ENCODE data around the gene SLC25A11. TPM values are rescaled to one million over a fixed set of nuclear protein-coding genes. Genes with fewer than 3 reads are reported as not detected.

SLC25A11 gene
- total and polyA plus RNA-seq, 2 experiments from 2014 or later: 59.5 to 78.7 TPM

GRCh38 chr17:4903051-4903818 is 36.6 kb downstream of the SLC25A11 start, which contains the start of gene CHRNE:
Gene CHRNE, minus strand, starts transcription at chr17:4903098. Its CDS starts 35 bp downstream, at chr17:4903063.
- 44% methylated on average over 9 of the region's 10 CpGs for WGBS (ENCODE audit: low lambda C conversion rate, missing lambda C conversion rate)
- H3K4me2 ChIP-seq: no peak within 1 kb of the TSS
- H3K79me2 ChIP-seq: no peaks in the 10 kb centered on the region
- no peaks in the 10 kb centered on the region for H3K27me3 ChIP-seq
- peaks cover 7% of the 10 kb centered on the region for H3K4me1 ChIP-seq (ENCODE audit: insufficient read depth)
- H3K9me2 ChIP-seq (replicated peaks; ENCODE audit: insufficient read depth): no peaks in the 10 kb centered on the region
- no peaks in the 10 kb centered on the region for H3K36me3 ChIP-seq (replicated peaks; ENCODE audit: insufficient read depth, low read depth)
- no peaks in the 10 kb centered on the region for H4K20me1 ChIP-seq (ENCODE audit: insufficient read depth, poor library complexity, severe bottlenecking)
- DNase-seq (ENCODE audit: low spot score): peak; percentile 92
- H3K9me3 ChIP-seq (ENCODE audit: low read depth): no peaks in the 10 kb centered on the region
- no peak within 1 kb of the TSS for H2AFZ ChIP-seq
- TF ChIP-seq, protein P1, sequence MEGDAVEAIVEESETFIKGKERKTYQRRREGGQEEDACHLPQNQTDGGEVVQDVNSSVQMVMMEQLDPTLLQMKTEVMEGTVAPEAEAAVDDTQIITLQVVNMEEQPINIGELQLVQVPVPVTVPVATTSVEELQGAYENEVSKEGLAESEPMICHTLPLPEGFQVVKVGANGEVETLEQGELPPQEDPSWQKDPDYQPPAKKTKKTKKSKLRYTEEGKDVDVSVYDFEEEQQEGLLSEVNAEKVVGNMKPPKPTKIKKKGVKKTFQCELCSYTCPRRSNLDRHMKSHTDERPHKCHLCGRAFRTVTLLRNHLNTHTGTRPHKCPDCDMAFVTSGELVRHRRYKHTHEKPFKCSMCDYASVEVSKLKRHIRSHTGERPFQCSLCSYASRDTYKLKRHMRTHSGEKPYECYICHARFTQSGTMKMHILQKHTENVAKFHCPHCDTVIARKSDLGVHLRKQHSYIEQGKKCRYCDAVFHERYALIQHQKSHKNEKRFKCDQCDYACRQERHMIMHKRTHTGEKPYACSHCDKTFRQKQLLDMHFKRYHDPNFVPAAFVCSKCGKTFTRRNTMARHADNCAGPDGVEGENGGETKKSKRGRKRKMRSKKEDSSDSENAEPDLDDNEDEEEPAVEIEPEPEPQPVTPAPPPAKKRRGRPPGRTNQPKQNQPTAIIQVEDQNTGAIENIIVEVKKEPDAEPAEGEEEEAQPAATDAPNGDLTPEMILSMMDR (IDR thresholded peaks at IDR 0.05; ENCODE audit: poor library complexity): peak; percentile 70
- no peak for TF ChIP-seq EZH2phosphoT487 (IDR thresholded peaks at IDR 0.05; ENCODE audit: low read depth, severe bottlenecking, unreplicated experiment)
- H3K27ac ChIP-seq: no peak within 1 kb of the TSS
- H3K4me3 ChIP-seq: no peak within 1 kb of the TSS

- no peaks in the 10 kb centered on the region for H3K9me3 ChIP-seq (ENCODE audit: low read depth)
- TF ChIP-seq EZH2phosphoT487 (IDR thresholded peaks at IDR 0.05; ENCODE audit: low read depth, severe bottlenecking, unreplicated experiment): no peak
- TF ChIP-seq, protein P1 (IDR thresholded peaks at IDR 0.05; ENCODE audit: poor library complexity): no peak
- TF ChIP-seq EZH2 (IDR thresholded peaks at IDR 0.05; ENCODE audit: borderline replicate concordance): no peak
- no peak overlapping the region for H3K4me2 ChIP-seq
- H4K20me1 ChIP-seq (ENCODE audit: insufficient read depth, poor library complexity, severe bottlenecking): no peaks in the 10 kb centered on the region
- DNase-seq (ENCODE audit: low spot score): no peak
- H3K27ac ChIP-seq: no peak overlapping the region
- no peaks in the 10 kb centered on the region for H3K36me3 ChIP-seq (replicated peaks; ENCODE audit: insufficient read depth, low read depth)
- H3K4me1 ChIP-seq (ENCODE audit: insufficient read depth): peaks cover 7% of the 10 kb centered on the region
- no peak overlapping the region for H2AFZ ChIP-seq
- no peaks in the 10 kb centered on the region for H3K27me3 ChIP-seq
- no peak overlapping the region for H3K4me3 ChIP-seq
- H3K9me2 ChIP-seq (replicated peaks; ENCODE audit: insufficient read depth): no peaks in the 10 kb centered on the region
- H3K79me2 ChIP-seq: no peaks in the 10 kb centered on the region
- 86% methylated on average over 8 of the region's 8 CpGs for WGBS (ENCODE audit: low lambda C conversion rate, missing lambda C conversion rate)
Observed at GRCh38 chr17:4902540-4902939, 37.3 kb downstream of the SLC25A11 start.

- no peak overlapping the region for H2AFZ ChIP-seq
- H3K27me3 ChIP-seq: no peaks in the 10 kb centered on the region
- no peaks in the 10 kb centered on the region for H3K9me2 ChIP-seq (replicated peaks; ENCODE audit: insufficient read depth)
- WGBS (ENCODE audit: low lambda C conversion rate, missing lambda C conversion rate): 98% methylated on average over 28 of the region's 48 CpGs
- DNase-seq (ENCODE audit: low spot score): no peak
- no peak overlapping the region for H3K27ac ChIP-seq
- H4K20me1 ChIP-seq (ENCODE audit: insufficient read depth, poor library complexity, severe bottlenecking): no peaks in the 10 kb centered on the region
- no peaks in the 10 kb centered on the region for H3K79me2 ChIP-seq
- H3K36me3 ChIP-seq (replicated peaks; ENCODE audit: insufficient read depth, low read depth): no peaks in the 10 kb centered on the region
- H3K4me3 ChIP-seq: no peak overlapping the region
- no peaks in the 10 kb centered on the region for H3K9me3 ChIP-seq (ENCODE audit: low read depth)
- no peak overlapping the region for H3K4me2 ChIP-seq
- peaks cover 7% of the 10 kb centered on the region for H3K4me1 ChIP-seq (ENCODE audit: insufficient read depth)
- TF ChIP-seq, protein P1 (IDR thresholded peaks at IDR 0.05; ENCODE audit: poor library complexity): no peak
- TF ChIP-seq EZH2 (IDR thresholded peaks at IDR 0.05; ENCODE audit: borderline replicate concordance) (no peak), EZH2phosphoT487 (IDR thresholded peaks at IDR 0.05; ENCODE audit: low read depth, severe bottlenecking, unreplicated experiment) (no peak)
Observed at GRCh38 chr17:4901648-4902344, 38.0 kb downstream of the SLC25A11 start.
